GM23248 (cell line): ENCODE results near the gene SEC16A. TPM values are rescaled to one million over a fixed set of nuclear protein-coding genes. Genes with fewer than 3 reads are reported as not detected.

Experiments used
- DNase-seq: peaks from one replicate; pipeline ENCODE4 v3.0.0-alpha.2; 2015
- H2AFZ ChIP-seq: fragments of 200-600 bp; sonication (generic); 2 replicates; pipeline ENCODE4 v1.6.1; 2016; ENCODE audit warnings: antibody characterized with exemption
- H3F3A ChIP-seq: fragments of 200-600 bp; sonication (generic); 2 replicates; pipeline ENCODE4 v1.6.1; 2016; ENCODE audit warnings: mild to moderate bottlenecking, antibody characterized with exemption, mixed run types; ENCODE audit not compliant: insufficient read depth
- H3K27ac ChIP-seq: fragments of 200-600 bp; sonication (generic); 2 replicates; pipeline ENCODE4 v1.5.1; 2016; ENCODE audit warnings: mild to moderate bottlenecking
- H3K27me3 ChIP-seq: fragments of 200-600 bp; sonication (generic); replicated peaks from 2 replicates; pipeline ENCODE4 v1.6.1; 2016; ENCODE audit warnings: mild to moderate bottlenecking; ENCODE audit not compliant: insufficient read depth
- H3K36me3 ChIP-seq: fragments of 200-600 bp; sonication (generic); 2 replicates; pipeline ENCODE4 v1.6.1; 2016; ENCODE audit warnings: low read depth, mild to moderate bottlenecking
- H3K4me1 ChIP-seq: fragments of 200-600 bp; sonication (generic); 2 replicates; pipeline ENCODE4 v1.6.1; 2016; ENCODE audit warnings: mild to moderate bottlenecking; ENCODE audit not compliant: insufficient read depth
- H3K4me2 ChIP-seq: fragments of 200-600 bp; sonication (generic); one replicate; pipeline ENCODE4 v1.6.1; 2016; ENCODE audit warnings: mild to moderate bottlenecking; ENCODE audit not compliant: unreplicated experiment
- H3K4me3 ChIP-seq: fragments of 200-600 bp; sonication (generic); 2 replicates; pipeline ENCODE4 v1.5.1; 2016; ENCODE audit warnings: mild to moderate bottlenecking
- H3K79me2 ChIP-seq: fragments of 200-600 bp; sonication (generic); 2 replicates; pipeline ENCODE4 v1.6.1; 2016; ENCODE audit warnings: mild to moderate bottlenecking; ENCODE audit not compliant: insufficient read depth
- H3K9ac ChIP-seq: fragments of 200-600 bp; sonication (generic); 2 replicates; pipeline ENCODE4 v1.6.1; 2016; ENCODE audit warnings: mild to moderate bottlenecking
- H3K9me2 ChIP-seq: fragments of 200-600 bp; sonication (generic); 2 replicates; pipeline ENCODE4 v1.6.1; 2016; ENCODE audit warnings: mixed run types, mild to moderate bottlenecking, moderate library complexity; ENCODE audit not compliant: insufficient read depth
- H3K9me3 ChIP-seq: fragments of 200-600 bp; sonication (generic); one replicate; pipeline ENCODE4 v1.6.1; 2017; ENCODE audit warnings: low read depth
- H4K20me1 ChIP-seq: fragments of 200-600 bp; sonication (generic); 2 replicates; pipeline ENCODE4 v1.6.0; 2016; ENCODE audit not compliant: insufficient read depth
- EZH2 ChIP-seq: fragments of 200-600 bp; sonication (generic); IDR thresholded peaks from 2 replicates; pipeline ENCODE4 v1.6.1; 2018; ENCODE audit warnings: antibody characterized with exemption, mild to moderate bottlenecking; ENCODE audit not compliant: insufficient read depth, poor library complexity, severe bottlenecking
- EZH2phosphoT487 ChIP-seq: fragments of 200-600 bp; sonication (generic); IDR thresholded peaks from 2 replicates; pipeline ENCODE4 v1.6.1; 2018; ENCODE audit warnings: antibody characterized with exemption, moderate library complexity, mild to moderate bottlenecking, low read depth; ENCODE audit not compliant: insufficient read depth
- WGBS, 2 experiments: methylation state at CpG; one replicate each; pipeline ENCODE4 v1.1.6; 2015 to 2017; ENCODE audit warnings: low lambda C conversion rate in 2 of 2, low coverage in 1 of 2; ENCODE audit errors: missing lambda C conversion rate in 2 of 2; 5-methylcytosine and 5-hydroxymethylcytosine counted together
- in situ Hi-C: fragments of 300-500 bp; cut with MboI; formaldehyde crosslinking; loops from 2 replicates; pipeline ENCODE4 v1.15.0; 2020
- polyA plus RNA-seq: library from polyadenylated mRNA; unstranded; fragments of >200 nt; fragmentation: Nextera tagmentation; extraction: Ambion mirVana; gene quantifications from 2 replicates; pipeline ENCODE4 v1.2.1, GENCODE V29; 2016
- total RNA-seq: library from RNA; depleted of rRNA; stranded (reverse); fragments of >200 nt; shearing (Covaris generic); gene quantifications from 2 replicates; pipeline ENCODE4 v1.2.3, GENCODE V29; 2014

The SEC16A gene
- total and polyA plus RNA-seq, 2 experiments from 2014 or later, result 34.5 to 43.4 TPM

- Histone ChIP-seq H3K4me3 (no peak overlapping the region), H3K27ac (no peak overlapping the region), H3K79me2 (peaks cover 94% of the 10 kb centered on the region), H3K4me1 (no peaks in the 10 kb centered on the region), H3F3A (no peaks in the 10 kb centered on the region), H2AFZ (no peak overlapping the region), H3K9me2 (no peaks in the 10 kb centered on the region), H3K9ac (no peak overlapping the region), H3K27me3 (no peaks in the 10 kb centered on the region), H3K9me3 (no peaks in the 10 kb centered on the region), H3K4me2 (no peak overlapping the region), H3K36me3 (peaks cover 76% of the 10 kb centered on the region), H4K20me1 (no peaks in the 10 kb centered on the region)
- TF ChIP-seq EZH2 (no peak), EZH2phosphoT487 (no peak)
- WGBS, 2 experiments, result 87 to 91% methylated on average over 14 of the region's 14 CpGs
- no peak for DNase-seq
- in situ Hi-C loops, result no loop called here
Measured at GRCh38 chr9:136463578-136463977, 19.3 kb downstream of the SEC16A start.

- no peak overlapping the region for H2AFZ ChIP-seq
- H3F3A ChIP-seq, result no peaks in the 10 kb centered on the region
- no peaks in the 10 kb centered on the region for H4K20me1 ChIP-seq
- no peak overlapping the region for H3K9ac ChIP-seq
- in situ Hi-C loops, result no loop called here
- H3K79me2 ChIP-seq, result peaks cover 85% of the 10 kb centered on the region
- WGBS, 2 experiments, result 92 to 94% methylated on average over 17 of the region's 17 CpGs
- H3K4me3 ChIP-seq, result no peak overlapping the region
- peaks cover 69% of the 10 kb centered on the region for H3K36me3 ChIP-seq
- H3K27me3 ChIP-seq, result no peaks in the 10 kb centered on the region
- no peaks in the 10 kb centered on the region for H3K9me2 ChIP-seq
- H3K9me3 ChIP-seq, result no peaks in the 10 kb centered on the region
- no peak overlapping the region for H3K27ac ChIP-seq
- no peaks in the 10 kb centered on the region for H3K4me1 ChIP-seq
- no peak for DNase-seq
- no peak overlapping the region for H3K4me2 ChIP-seq
- TF ChIP-seq EZH2phosphoT487 (no peak), EZH2 (no peak)
Measured at GRCh38 chr9:136462664-136463063, 20.2 kb downstream of the SEC16A start.

- TF ChIP-seq EZH2phosphoT487 (no peak), EZH2 (no peak)
- Histone ChIP-seq H2AFZ (no peak overlapping the region), H3K4me3 (no peak overlapping the region), H4K20me1 (no peaks in the 10 kb centered on the region), H3K4me2 (no peak overlapping the region), H3F3A (no peaks in the 10 kb centered on the region), H3K36me3 (peaks cover 70% of the 10 kb centered on the region), H3K27ac (no peak overlapping the region), H3K27me3 (no peaks in the 10 kb centered on the region), H3K9ac (no peak overlapping the region), H3K4me1 (no peaks in the 10 kb centered on the region), H3K79me2 (peaks cover 68% of the 10 kb centered on the region), H3K9me3 (no peaks in the 10 kb centered on the region), H3K9me2 (no peaks in the 10 kb centered on the region)
- WGBS, 2 experiments, result 94 to 95% methylated on average over 23 of the region's 23 CpGs
- DNase-seq, result no peak
- in situ Hi-C loops, result no loop called here
Measured at GRCh38 chr9:136460772-136461325, 22.0 kb downstream of the SEC16A start.

GRCh38 chr9:136459425-136459824 is 23.4 kb downstream of the SEC16A start:
- Histone ChIP-seq H3K9ac (no peak overlapping the region), H2AFZ (no peak overlapping the region), H3K9me3 (no peaks in the 10 kb centered on the region), H3K27ac (no peak overlapping the region), H3K4me2 (no peak overlapping the region), H3K36me3 (peaks cover 56% of the 10 kb centered on the region), H3F3A (no peaks in the 10 kb centered on the region), H3K9me2 (no peaks in the 10 kb centered on the region), H4K20me1 (no peaks in the 10 kb centered on the region), H3K79me2 (peaks cover 54% of the 10 kb centered on the region), H3K4me3 (no peak overlapping the region), H3K4me1 (no peaks in the 10 kb centered on the region), H3K27me3 (no peaks in the 10 kb centered on the region)
- no peak for TF ChIP-seq EZH2
- no peak for TF ChIP-seq EZH2phosphoT487
- in situ Hi-C loops, result no loop called here
- WGBS, 2 experiments, result 92 to 94% methylated on average over 26 to 28 of the region's 28 CpGs
- no peak for DNase-seq

DNA sequence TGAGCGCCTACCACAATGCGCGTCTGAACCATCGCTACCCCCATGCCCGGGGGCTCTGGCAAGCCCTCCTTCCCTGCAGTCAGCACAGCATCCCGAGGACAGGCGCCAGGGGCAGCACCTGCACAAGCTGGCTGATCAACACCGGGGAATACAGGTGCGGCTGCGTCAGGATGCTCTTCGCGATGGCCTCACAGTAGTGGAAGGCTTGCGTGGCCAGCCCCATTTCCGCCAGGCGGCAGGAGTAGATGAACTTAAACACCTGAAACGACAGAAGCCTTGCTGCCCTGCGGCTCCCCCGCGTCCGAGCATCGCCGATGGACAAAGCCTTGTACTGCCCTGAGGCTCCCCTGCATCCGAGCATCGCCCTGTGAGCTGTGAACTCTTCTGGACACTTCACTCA is 25.5 kb downstream of the SEC16A start:
- TF ChIP-seq EZH2phosphoT487 (no peak), EZH2 (no peak)
- Histone ChIP-seq H3K4me1 (no peaks in the 10 kb centered on the region), H3K79me2 (peaks cover 35% of the 10 kb centered on the region), H2AFZ (no peak overlapping the region), H3K27me3 (no peaks in the 10 kb centered on the region), H3K9me3 (no peaks in the 10 kb centered on the region), H3K9me2 (no peaks in the 10 kb centered on the region), H3F3A (no peaks in the 10 kb centered on the region), H3K27ac (no peak overlapping the region), H3K9ac (no peak overlapping the region), H3K4me2 (no peak overlapping the region), H3K4me3 (no peak overlapping the region), H3K36me3 (peaks cover 51% of the 10 kb centered on the region), H4K20me1 (no peaks in the 10 kb centered on the region)
- in situ Hi-C loops, result no loop called here
- no peak for DNase-seq
- WGBS, 2 experiments, result 94 to 97% methylated on average over 24 of the region's 24 CpGs
